HCT116 (cell line): ENCODE measurements around the gene SUCLG1.

Experiments
- ELF1 ChIP-seq: IDR thresholded peaks from 2 replicates; pipeline ENCODE4 v1.6.1; 2012; ENCODE audit warnings: low read depth, borderline replicate concordance
- JUND ChIP-seq: IDR thresholded peaks from 2 replicates; pipeline ENCODE4 v1.6.1; 2012
- TF ChIP-seq, protein P1 (sequence below), 3 experiments: fragments of 200-600 bp in 1 of 3; sonication (generic) in 1 of 3; IDR thresholded peaks in 2 of 3; conservative IDR thresholded peaks in 1 of 3; 2 replicates each; pipeline ENCODE4 v1.5.1; 2012 to 2017; ENCODE audit warnings: low read depth in 2 of 3, low read length in 2 of 3, antibody characterized with exemption in 1 of 3, borderline replicate concordance in 1 of 3, control low read depth in 1 of 3, mild to moderate bottlenecking in 1 of 3, mixed read lengths in 1 of 3, mixed run types in 1 of 3, moderate library complexity in 1 of 3; ENCODE audit not compliant: insufficient read depth in 1 of 3
- TF ChIP-seq, protein P2 (sequence below): IDR thresholded peaks from 2 replicates; pipeline ENCODE4 v1.6.1; 2012

DNA sequence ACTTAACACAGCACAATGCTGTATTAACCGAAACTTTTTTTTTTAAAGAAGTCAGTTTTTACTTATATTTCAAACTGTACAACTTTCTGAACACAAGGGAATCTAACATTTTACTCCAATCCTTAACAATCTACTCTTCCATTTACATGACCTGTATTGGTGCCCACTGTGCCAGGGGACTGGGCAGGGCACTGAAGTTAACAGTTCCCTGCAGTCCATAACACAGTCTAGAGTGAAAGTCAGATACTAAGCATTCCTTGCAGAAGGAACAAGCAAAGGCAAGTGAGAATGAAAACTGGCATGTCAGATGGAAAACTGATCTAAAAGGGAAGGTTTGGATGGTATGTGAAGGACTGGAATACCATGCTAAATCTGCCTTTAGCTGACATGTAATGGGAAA lies 29.8 kb downstream of the SUCLG1 start:
- no peak for TF ChIP-seq ELF1
- TF ChIP-seq, protein P1, sequence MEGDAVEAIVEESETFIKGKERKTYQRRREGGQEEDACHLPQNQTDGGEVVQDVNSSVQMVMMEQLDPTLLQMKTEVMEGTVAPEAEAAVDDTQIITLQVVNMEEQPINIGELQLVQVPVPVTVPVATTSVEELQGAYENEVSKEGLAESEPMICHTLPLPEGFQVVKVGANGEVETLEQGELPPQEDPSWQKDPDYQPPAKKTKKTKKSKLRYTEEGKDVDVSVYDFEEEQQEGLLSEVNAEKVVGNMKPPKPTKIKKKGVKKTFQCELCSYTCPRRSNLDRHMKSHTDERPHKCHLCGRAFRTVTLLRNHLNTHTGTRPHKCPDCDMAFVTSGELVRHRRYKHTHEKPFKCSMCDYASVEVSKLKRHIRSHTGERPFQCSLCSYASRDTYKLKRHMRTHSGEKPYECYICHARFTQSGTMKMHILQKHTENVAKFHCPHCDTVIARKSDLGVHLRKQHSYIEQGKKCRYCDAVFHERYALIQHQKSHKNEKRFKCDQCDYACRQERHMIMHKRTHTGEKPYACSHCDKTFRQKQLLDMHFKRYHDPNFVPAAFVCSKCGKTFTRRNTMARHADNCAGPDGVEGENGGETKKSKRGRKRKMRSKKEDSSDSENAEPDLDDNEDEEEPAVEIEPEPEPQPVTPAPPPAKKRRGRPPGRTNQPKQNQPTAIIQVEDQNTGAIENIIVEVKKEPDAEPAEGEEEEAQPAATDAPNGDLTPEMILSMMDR (IDR thresholded peaks at IDR 0.05 in 2 of 3, conservative IDR thresholded peaks at IDR 0.05 in 1 of 3; ENCODE audit: borderline replicate concordance in 1 of 3, insufficient read depth in 1 of 3, low read depth in 2 of 3, low read length in 2 of 3), result no peak
- TF ChIP-seq JUND, result no peak
- TF ChIP-seq, protein P2, sequence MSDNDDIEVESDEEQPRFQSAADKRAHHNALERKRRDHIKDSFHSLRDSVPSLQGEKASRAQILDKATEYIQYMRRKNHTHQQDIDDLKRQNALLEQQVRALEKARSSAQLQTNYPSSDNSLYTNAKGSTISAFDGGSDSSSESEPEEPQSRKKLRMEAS, result no peak
